Upper lobe of left lung (tissue), 6 donors: Measurements from ENCODE around the gene B4GALNT3. TPM values are rescaled to one million over a fixed set of nuclear protein-coding genes. Genes with fewer than 3 reads are reported as not detected.

Source experiments
- ATAC-seq, 2 donors: fragments of 200-7000 bp; cut with Tn5 transposase; one replicate each; pipeline ENCODE4 v1.9.1; 2022; ENCODE audit warnings: mild to moderate bottlenecking in 2 of 2, moderate library complexity in 2 of 2; ENCODE audit not compliant: low FRiP score in 2 of 2
- DNase-seq, 2 donors: peaks; one replicate each; pipeline ENCODE4 v3.0.0-alpha.2; 2019 to 2020
- H3K27ac ChIP-seq, 4 donors: fragments of 200-600 bp; sonication (generic); one replicate each; pipeline ENCODE4 v1.5.1; 2016 to 2019
- H3K27me3 ChIP-seq, 4 donors: fragments of 200-600 bp; sonication (generic); one replicate each; pipeline ENCODE4 v1.5.1; 2017 to 2019
- H3K36me3 ChIP-seq, 4 donors: fragments of 200-600 bp; sonication (generic); one replicate each; pipeline ENCODE4 v1.5.1; 2016 to 2019
- H3K4me1 ChIP-seq, 4 donors: fragments of 200-600 bp; sonication (generic); one replicate each; pipeline ENCODE4 v1.5.1; 2018 to 2019
- H3K4me3 ChIP-seq, 4 donors: fragments of 200-600 bp; sonication (generic); one replicate each; pipeline ENCODE4 v1.5.1; 2017 to 2019; ENCODE audit warnings: mild to moderate bottlenecking in 2 of 4, moderate library complexity in 1 of 4
- H3K9me3 ChIP-seq, 4 donors: fragments of 200-600 bp; sonication (generic); one replicate each; pipeline ENCODE4 v1.5.1; 2018 to 2019
- CTCF ChIP-seq, 6 experiments: fragments of 450-650 bp in 4 of 6; fragments of 200-600 bp in 2 of 6; sonication (generic) in 2 of 6; IDR thresholded peaks; one replicate each; pipeline ENCODE4 v1.5.1; 2016 to 2019; ENCODE audit warnings: antibody characterized with exemption in 6 of 6
- EP300 ChIP-seq, 4 donors: sonication (generic); formaldehyde crosslinking; IDR thresholded peaks; one replicate each; pipeline ENCODE4 v1.5.1; 2017; ENCODE audit warnings: antibody characterized with exemption in 4 of 4, control low read depth in 2 of 4
- POLR2A ChIP-seq, 4 donors: fragments of 450-650 bp; IDR thresholded peaks; one replicate each; pipeline ENCODE4 v1.5.1; 2016 to 2017; ENCODE audit warnings: antibody characterized with exemption in 4 of 4, mild to moderate bottlenecking in 2 of 4
- POLR2AphosphoS5 ChIP-seq, 2 donors: sonication (generic); formaldehyde crosslinking; IDR thresholded peaks; one replicate each; pipeline ENCODE4 v1.5.1; 2017; ENCODE audit warnings: antibody characterized with exemption in 2 of 2
- WGBS, 2 donors: methylation state at CpG; one replicate each; pipeline ENCODE4 v1.1.5; 2017 to 2018; 5-methylcytosine and 5-hydroxymethylcytosine counted together
- total RNA-seq, 6 donors: library from RNA; depleted of rRNA in 4 of 6; stranded (reverse); fragments of >200 nt in 4 of 6; gene quantifications; one replicate each; pipeline versions ENCODE4 v1.1.0 to v1.2.1, GENCODE V29; 2016 to 2021
- donor health status: DM: no; HTN: no; CAD: no; lungs with moderate emphysema.
- donor health status: DM: no; HTN: yes; CAD: no; lungs with severe emphysema.

B4GALNT3 gene
- total RNA-seq, 6 donors from 2014 or later, result 22.2 to 36.0 (median 26.9) TPM

GRCh38 chr12:499837-500458 is 40.2 kb downstream of the B4GALNT3 start:
- 82 to 89% methylated on average over 8 of the region's 8 CpGs for WGBS, 2 donors
- H3K27ac ChIP-seq, result no peak overlapping the region
- peaks cover 0 to 12% (median 5%) of the 10 kb centered on the region in 4 donors for H3K4me1 ChIP-seq
- H3K4me3 ChIP-seq, result no peak overlapping the region
- no peaks in the 10 kb centered on the region for H3K27me3 ChIP-seq
- H3K9me3 ChIP-seq, result no peaks in the 10 kb centered on the region
- H3K36me3 ChIP-seq, result no peaks in the 10 kb centered on the region
- no peak for TF ChIP-seq POLR2AphosphoS5 (IDR thresholded peaks at IDR 0.05)
- TF ChIP-seq EP300 (IDR thresholded peaks at IDR 0.05), result no peak
- TF ChIP-seq CTCF (IDR thresholded peaks at IDR 0.05), result no peak
- no peak for TF ChIP-seq POLR2A (IDR thresholded peaks at IDR 0.05)
- ATAC-seq (no peak), DNase-seq (no peak)

DNA sequence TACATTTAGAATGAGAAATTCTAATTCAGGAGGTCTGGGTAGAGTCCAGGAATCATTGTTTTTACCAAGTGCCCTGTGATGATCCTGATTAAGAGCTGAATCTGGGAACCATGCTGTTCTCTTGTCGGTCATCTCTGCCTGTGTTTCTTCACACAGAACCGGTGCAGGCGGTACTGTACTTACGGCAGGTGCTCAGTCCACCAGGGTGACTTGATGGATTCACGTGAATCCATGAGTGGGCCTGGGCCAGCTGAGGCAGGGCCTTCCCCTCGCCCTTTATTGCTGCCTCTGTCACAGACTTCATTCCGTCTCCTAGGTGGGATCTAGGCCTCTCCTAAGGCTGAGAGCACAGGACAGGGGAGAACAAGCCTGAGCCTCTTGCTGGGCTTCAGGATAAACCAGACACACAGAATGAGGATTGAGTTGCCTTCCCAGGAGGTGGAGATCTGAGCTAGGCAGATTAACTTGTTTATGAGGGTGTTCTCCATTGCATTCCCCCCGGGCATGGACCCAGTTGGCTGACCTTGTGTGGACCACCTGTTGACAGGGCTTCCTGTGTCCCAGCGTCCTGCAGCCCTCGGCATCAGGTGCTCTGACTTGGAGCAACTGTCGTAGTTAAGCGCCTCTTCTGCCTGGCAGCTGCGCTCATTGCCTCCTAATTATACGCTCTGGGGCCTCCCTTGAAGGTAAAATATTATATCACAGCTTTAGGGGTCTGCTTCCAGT is 42.1 kb downstream of the B4GALNT3 start:
- TF ChIP-seq POLR2A (IDR thresholded peaks at IDR 0.05) (no peak), POLR2AphosphoS5 (IDR thresholded peaks at IDR 0.05) (no peak), CTCF (IDR thresholded peaks at IDR 0.05) (no peak), EP300 (IDR thresholded peaks at IDR 0.05) (no peak)
- Histone ChIP-seq H3K27ac (peak overlapping the region in 1 of 4 donors; percentile 69), H3K27me3 (no peaks in the 10 kb centered on the region), H3K4me3 (no peak overlapping the region), H3K9me3 (no peaks in the 10 kb centered on the region), H3K36me3 (no peaks in the 10 kb centered on the region), H3K4me1 (peaks cover 0 to 12% (median 5%) of the 10 kb centered on the region in 4 donors)
- DNase-seq, result no peak
- no peak for ATAC-seq
- WGBS, 2 donors, result 89 to 91% methylated on average over 14 of the region's 14 CpGs

- no peaks in the 10 kb centered on the region for H3K27me3 ChIP-seq
- ATAC-seq, result peak; percentile 56 to 93
- WGBS, 2 donors, result 30 to 43% methylated on average over 7 of the region's 7 CpGs
- no peaks in the 10 kb centered on the region for H3K9me3 ChIP-seq
- peak in 1 of 2 donors; percentile 84 for DNase-seq
- peak overlapping the region; percentile 54 to 69 (median 60) for H3K27ac ChIP-seq
- TF ChIP-seq POLR2A (IDR thresholded peaks at IDR 0.05), result no peak
- TF ChIP-seq POLR2AphosphoS5 (IDR thresholded peaks at IDR 0.05), result no peak
- no peak for TF ChIP-seq CTCF (IDR thresholded peaks at IDR 0.05)
- no peak for TF ChIP-seq EP300 (IDR thresholded peaks at IDR 0.05)
- peaks cover 0 to 18% (median 8%) of the 10 kb centered on the region in 4 donors for H3K4me1 ChIP-seq
- H3K4me3 ChIP-seq, result no peak overlapping the region
- H3K36me3 ChIP-seq, result no peaks in the 10 kb centered on the region
Measured at GRCh38 chr12:503111-503761, 43.5 kb downstream of the B4GALNT3 start.

DNA sequence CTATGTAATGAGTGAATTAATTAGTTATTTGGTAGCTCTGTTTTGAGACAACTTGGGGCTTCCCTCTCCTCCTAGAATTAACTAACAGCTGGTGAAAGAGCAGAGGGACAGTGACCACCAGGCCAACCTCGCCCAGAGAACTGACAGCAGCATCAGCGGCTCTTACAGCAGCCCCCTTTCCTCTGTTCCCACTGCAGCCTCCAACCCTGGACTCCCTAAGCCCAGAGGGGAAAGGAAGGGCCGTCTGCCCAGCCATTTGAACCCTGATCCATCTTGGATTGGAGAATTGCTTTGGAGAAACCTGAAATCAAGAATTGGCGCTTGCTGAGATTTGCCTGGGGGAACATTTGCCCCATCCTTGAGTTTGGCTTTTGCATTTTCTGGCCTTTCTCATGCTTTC is 45.5 kb downstream of the B4GALNT3 start:
- 92 to 94% methylated on average over 4 of the region's 4 CpGs for WGBS, 2 donors
- ATAC-seq, result no peak
- H3K36me3 ChIP-seq, result no peaks in the 10 kb centered on the region
- TF ChIP-seq EP300 (IDR thresholded peaks at IDR 0.05), result no peak
- no peak for TF ChIP-seq POLR2AphosphoS5 (IDR thresholded peaks at IDR 0.05)
- TF ChIP-seq CTCF (IDR thresholded peaks at IDR 0.05), result no peak
- TF ChIP-seq POLR2A (IDR thresholded peaks at IDR 0.05), result no peak
- H3K4me1 ChIP-seq, result peaks cover 8 to 38% (median 22%) of the 10 kb centered on the region in 4 donors
- no peaks in the 10 kb centered on the region for H3K9me3 ChIP-seq
- no peak for DNase-seq
- H3K27ac ChIP-seq, result no peak overlapping the region
- H3K4me3 ChIP-seq, result no peak overlapping the region
- no peaks in the 10 kb centered on the region for H3K27me3 ChIP-seq
